Measurements from ENCODE around the gene AFDN. TPM values are rescaled to one million over a fixed set of nuclear protein-coding genes. Genes with fewer than 3 reads are reported as not detected.
A peak's percentile ranks its signal among the peaks of the same experiment; 100 is the strongest.

AFDN gene, protein sequence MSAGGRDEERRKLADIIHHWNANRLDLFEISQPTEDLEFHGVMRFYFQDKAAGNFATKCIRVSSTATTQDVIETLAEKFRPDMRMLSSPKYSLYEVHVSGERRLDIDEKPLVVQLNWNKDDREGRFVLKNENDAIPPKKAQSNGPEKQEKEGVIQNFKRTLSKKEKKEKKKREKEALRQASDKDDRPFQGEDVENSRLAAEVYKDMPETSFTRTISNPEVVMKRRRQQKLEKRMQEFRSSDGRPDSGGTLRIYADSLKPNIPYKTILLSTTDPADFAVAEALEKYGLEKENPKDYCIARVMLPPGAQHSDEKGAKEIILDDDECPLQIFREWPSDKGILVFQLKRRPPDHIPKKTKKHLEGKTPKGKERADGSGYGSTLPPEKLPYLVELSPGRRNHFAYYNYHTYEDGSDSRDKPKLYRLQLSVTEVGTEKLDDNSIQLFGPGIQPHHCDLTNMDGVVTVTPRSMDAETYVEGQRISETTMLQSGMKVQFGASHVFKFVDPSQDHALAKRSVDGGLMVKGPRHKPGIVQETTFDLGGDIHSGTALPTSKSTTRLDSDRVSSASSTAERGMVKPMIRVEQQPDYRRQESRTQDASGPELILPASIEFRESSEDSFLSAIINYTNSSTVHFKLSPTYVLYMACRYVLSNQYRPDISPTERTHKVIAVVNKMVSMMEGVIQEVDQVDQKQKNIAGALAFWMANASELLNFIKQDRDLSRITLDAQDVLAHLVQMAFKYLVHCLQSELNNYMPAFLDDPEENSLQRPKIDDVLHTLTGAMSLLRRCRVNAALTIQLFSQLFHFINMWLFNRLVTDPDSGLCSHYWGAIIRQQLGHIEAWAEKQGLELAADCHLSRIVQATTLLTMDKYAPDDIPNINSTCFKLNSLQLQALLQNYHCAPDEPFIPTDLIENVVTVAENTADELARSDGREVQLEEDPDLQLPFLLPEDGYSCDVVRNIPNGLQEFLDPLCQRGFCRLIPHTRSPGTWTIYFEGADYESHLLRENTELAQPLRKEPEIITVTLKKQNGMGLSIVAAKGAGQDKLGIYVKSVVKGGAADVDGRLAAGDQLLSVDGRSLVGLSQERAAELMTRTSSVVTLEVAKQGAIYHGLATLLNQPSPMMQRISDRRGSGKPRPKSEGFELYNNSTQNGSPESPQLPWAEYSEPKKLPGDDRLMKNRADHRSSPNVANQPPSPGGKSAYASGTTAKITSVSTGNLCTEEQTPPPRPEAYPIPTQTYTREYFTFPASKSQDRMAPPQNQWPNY (N-terminal part only)
- total RNA-seq = 102 TPM

GRCh38 chr6:167826896-167827582 is at the start of gene AFDN:
AFDN (plus strand) TSS chr6:167826911; CDS start chr6:167827133, 222 bp downstream.
- Histone ChIP-seq H3K36me3 (no peaks in the 10 kb centered on the region), H3K4me1 (peaks cover 9 to 12% of the 10 kb centered on the region in 2 donors), H3K9me3 (no peaks in the 10 kb centered on the region), H3K4me3 (peak within 1 kb of the TSS; percentile 84 to 97), H3K27me3 (no peaks in the 10 kb centered on the region), H3K27ac (peak within 1 kb of the TSS; percentile 57 to 60)
- TF ChIP-seq, protein P1, sequence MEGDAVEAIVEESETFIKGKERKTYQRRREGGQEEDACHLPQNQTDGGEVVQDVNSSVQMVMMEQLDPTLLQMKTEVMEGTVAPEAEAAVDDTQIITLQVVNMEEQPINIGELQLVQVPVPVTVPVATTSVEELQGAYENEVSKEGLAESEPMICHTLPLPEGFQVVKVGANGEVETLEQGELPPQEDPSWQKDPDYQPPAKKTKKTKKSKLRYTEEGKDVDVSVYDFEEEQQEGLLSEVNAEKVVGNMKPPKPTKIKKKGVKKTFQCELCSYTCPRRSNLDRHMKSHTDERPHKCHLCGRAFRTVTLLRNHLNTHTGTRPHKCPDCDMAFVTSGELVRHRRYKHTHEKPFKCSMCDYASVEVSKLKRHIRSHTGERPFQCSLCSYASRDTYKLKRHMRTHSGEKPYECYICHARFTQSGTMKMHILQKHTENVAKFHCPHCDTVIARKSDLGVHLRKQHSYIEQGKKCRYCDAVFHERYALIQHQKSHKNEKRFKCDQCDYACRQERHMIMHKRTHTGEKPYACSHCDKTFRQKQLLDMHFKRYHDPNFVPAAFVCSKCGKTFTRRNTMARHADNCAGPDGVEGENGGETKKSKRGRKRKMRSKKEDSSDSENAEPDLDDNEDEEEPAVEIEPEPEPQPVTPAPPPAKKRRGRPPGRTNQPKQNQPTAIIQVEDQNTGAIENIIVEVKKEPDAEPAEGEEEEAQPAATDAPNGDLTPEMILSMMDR (IDR thresholded peaks at IDR 0.05) = no peak
- intact Hi-C loops (cut with DNase I) = loop anchor here (5.0 kb wide), 1 partner anchor 280 kb away; no protein-coding TSS in a partner anchor
- no peak for DNase-seq (ENCODE audit: low spot score in 2 of 2)

DNA sequence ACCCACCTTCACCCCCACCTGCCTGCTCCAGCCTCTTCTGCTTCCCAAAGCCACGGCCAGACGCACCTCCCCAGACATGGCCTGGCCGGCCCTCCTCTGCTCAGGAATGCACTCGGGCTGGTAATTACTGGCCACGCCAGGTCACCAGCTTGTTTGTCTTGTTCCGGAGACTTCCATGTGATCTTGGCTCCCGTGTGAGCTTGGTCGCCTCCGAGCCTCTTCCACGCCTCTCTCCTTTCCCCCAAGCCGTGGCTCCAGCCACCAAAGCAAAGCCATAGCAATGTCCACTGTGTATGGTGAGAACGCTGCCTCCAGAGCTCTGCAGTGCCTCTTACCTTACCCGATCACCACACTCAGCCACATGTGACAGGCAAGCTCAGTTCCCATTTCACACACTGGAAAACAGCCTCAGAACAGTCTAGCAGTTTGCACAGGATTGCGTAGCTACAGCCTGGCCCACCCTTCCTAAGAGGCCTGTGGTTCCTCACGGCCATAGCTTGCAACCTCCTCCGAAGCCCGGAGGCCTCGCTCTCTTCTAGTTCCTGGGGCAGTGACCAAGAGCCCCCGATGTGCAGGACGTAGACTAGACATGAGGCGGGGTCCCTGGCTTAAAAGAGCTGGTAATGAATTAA is 48.1 kb upstream of the AFDN start:
- no peak overlapping the region for H3K27ac ChIP-seq
- H3K4me3 ChIP-seq = no peak overlapping the region
- no peaks in the 10 kb centered on the region for H3K9me3 ChIP-seq
- TF ChIP-seq, protein P1 (IDR thresholded peaks at IDR 0.05) = no peak
- no peaks in the 10 kb centered on the region for H3K4me1 ChIP-seq
- no peaks in the 10 kb centered on the region for H3K36me3 ChIP-seq
- intact Hi-C loops (cut with DNase I) = no loop called here
- no peaks in the 10 kb centered on the region for H3K27me3 ChIP-seq
- peak in 1 of 2 donors; percentile 40 for DNase-seq (ENCODE audit: low spot score in 2 of 2)

DNA sequence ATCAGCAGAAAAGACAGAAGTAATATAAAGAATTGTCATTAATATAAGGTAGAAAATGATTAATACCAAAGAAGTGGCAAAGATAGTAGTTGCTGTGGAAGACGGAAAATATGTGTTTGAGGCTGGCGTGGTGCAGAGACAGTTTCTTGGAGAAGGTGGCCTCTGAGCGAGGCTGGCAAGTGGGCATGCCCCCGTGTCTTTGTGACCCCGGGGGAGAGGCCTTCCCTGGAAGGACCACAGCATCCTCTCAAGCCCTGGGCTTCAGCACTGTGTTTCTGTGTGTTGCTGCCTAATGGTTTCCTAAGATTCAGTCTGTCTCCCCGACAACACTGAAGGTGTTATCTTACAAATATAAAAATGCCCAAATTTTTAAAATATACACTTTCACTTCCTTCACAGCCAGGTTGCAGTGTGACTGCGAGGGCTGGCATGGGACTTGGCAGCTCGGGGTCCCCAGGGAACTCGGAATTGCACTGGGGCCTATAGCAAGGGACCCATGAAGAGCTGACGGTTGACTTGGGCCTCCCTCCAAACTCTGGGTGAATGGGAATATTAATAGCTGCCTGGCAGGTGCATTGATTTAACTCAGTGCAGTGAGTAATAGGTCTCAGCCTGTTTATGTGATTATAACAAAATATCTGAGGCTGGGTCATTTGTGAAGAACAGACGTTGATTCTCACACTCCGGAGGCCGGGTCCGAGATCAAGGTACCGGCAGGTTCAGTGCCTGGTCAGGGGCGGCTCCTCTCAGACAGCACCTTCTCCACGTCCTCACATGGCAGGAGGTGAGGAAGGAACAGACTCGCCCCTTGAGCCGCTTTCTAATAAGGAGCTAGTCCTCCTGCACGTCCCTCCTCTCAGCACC is 47.4 kb upstream of the AFDN start:
- intact Hi-C loops (cut with DNase I) = no loop called here
- H3K27me3 ChIP-seq = no peaks in the 10 kb centered on the region
- H3K4me3 ChIP-seq = no peak overlapping the region
- H3K4me1 ChIP-seq = no peaks in the 10 kb centered on the region
- no peaks in the 10 kb centered on the region for H3K36me3 ChIP-seq
- TF ChIP-seq, protein P1 (IDR thresholded peaks at IDR 0.05) = no peak
- no peak overlapping the region for H3K27ac ChIP-seq
- peak in 1 of 2 donors; percentile 39 for DNase-seq (ENCODE audit: low spot score in 2 of 2)
- no peaks in the 10 kb centered on the region for H3K9me3 ChIP-seq

DNA sequence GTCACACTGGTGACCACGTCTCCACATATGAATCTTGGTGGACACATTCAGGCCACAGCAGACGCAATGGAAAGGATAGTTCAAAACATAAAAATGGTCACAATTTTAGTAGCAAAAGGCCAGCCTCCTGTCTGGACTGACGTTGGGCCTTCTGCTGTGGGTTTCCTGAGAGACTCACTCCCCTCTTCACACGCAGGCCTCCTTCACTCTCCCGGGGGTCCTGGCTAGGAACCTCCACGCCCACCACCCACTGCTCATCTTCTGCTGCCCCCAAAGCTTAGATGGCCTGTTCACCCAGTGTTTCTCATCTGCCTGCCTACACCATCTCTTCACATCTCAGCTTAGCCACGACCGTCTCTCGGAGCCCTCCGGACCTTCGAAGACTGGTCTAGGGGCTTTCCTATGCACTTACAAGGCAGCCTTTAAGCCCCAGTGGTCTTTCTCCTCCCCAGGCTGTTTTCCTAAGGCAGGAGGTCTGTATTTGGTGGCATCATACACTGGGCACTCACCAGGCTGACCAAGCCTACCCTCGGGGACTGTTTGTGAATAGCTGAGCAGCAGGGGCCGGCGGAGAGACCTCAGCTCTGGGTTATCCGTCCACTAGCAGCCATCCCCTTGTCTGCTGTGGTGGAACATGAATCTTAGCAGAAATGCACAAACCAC is 46.6 kb upstream of the AFDN start:
- TF ChIP-seq, protein P1 (IDR thresholded peaks at IDR 0.05) = no peak
- peak in 1 of 2 donors; percentile 34 for DNase-seq (ENCODE audit: low spot score in 2 of 2)

More for the DNA sequence above, 46.6 kb upstream of the AFDN start:
- no peaks in the 10 kb centered on the region for H3K4me1 ChIP-seq
- intact Hi-C loops (cut with DNase I) = no loop called here
- no peaks in the 10 kb centered on the region for H3K27me3 ChIP-seq
- H3K9me3 ChIP-seq = no peaks in the 10 kb centered on the region
- no peaks in the 10 kb centered on the region for H3K36me3 ChIP-seq
- H3K4me3 ChIP-seq = no peak overlapping the region
- no peak overlapping the region for H3K27ac ChIP-seq

Data from ascending aorta (tissue), 2 donors.